HepG2 (cell line): ENCODE measurements around the gene VAPB. TPM values are rescaled to one million over a fixed set of nuclear protein-coding genes. Genes with fewer than 3 reads are reported as not detected.

Source experiments
- ARNTL ChIP-seq: sonication (generic); formaldehyde crosslinking; IDR thresholded peaks from 2 replicates; pipeline ENCODE4 v1.4.0; 2020; ENCODE audit warnings: mild to moderate bottlenecking, missing genetic modification reagents
- ATM ChIP-seq: fragments of 450-650 bp; IDR thresholded peaks from 2 replicates; pipeline ENCODE4 v1.7.1; 2017; ENCODE audit warnings: mild to moderate bottlenecking, borderline replicate concordance
- DPF2 ChIP-seq: sonication (generic); formaldehyde crosslinking; IDR thresholded peaks from 2 replicates; pipeline ENCODE4 v1.4.0; 2020; ENCODE audit warnings: mild to moderate bottlenecking, low read depth, missing genetic modification reagents, borderline replicate concordance
- FOXA3 ChIP-seq: IDR thresholded peaks from 2 replicates; pipeline ENCODE4 v1.6.1; 2016; ENCODE audit warnings: missing genetic modification reagents, missing compliant biosample characterization
- FOXO1 ChIP-seq: sonication (generic); formaldehyde crosslinking; IDR thresholded peaks from 2 replicates; pipeline ENCODE4 v1.4.0; 2020; ENCODE audit warnings: missing genetic modification reagents
- MEIS1 ChIP-seq: sonication (generic); formaldehyde crosslinking; IDR thresholded peaks from 2 replicates; pipeline ENCODE4 v1.9.0; 2021; ENCODE audit warnings: mild to moderate bottlenecking, missing genetic modification reagents, moderate library complexity, borderline replicate concordance
- MIER2 ChIP-seq: IDR thresholded peaks from 2 replicates; pipeline ENCODE4 v1.6.1; 2016; ENCODE audit warnings: missing biosample characterization, missing genetic modification reagents
- NAIF1 ChIP-seq: sonication (generic); formaldehyde crosslinking; IDR thresholded peaks from 2 replicates; pipeline ENCODE4 v1.5.0; 2020; ENCODE audit warnings: mild to moderate bottlenecking, missing genetic modification reagents, borderline replicate concordance
- NR2F2 ChIP-seq: IDR thresholded peaks from 2 replicates; pipeline ENCODE4 v1.6.1; 2012; ENCODE audit warnings: low read depth, inconsistent platforms, borderline replicate concordance
- SYNCRIP ChIP-seq: fragments of 200-400 bp; formaldehyde crosslinking; IDR thresholded peaks from 2 replicates; pipeline ENCODE4 v1.6.1; 2018; ENCODE audit warnings: mild to moderate bottlenecking, low read depth, low read length; ENCODE audit not compliant: insufficient read depth
- TBP ChIP-seq: sonication (generic); formaldehyde crosslinking; IDR thresholded peaks from 2 replicates; pipeline ENCODE4 v1.5.0; 2020; ENCODE audit warnings: missing genetic modification reagents
- ZBTB8A ChIP-seq: sonication (generic); formaldehyde crosslinking; IDR thresholded peaks from 2 replicates; pipeline ENCODE4 v1.4.0; 2020; ENCODE audit warnings: mild to moderate bottlenecking, low read depth, missing genetic modification reagents, borderline replicate concordance
- ZFP1 ChIP-seq: IDR thresholded peaks from 2 replicates; pipeline ENCODE4 v1.6.1; 2016
- ZNF33B ChIP-seq: sonication (generic); formaldehyde crosslinking; IDR thresholded peaks from 2 replicates; pipeline ENCODE4 v1.5.1; 2020; ENCODE audit warnings: mild to moderate bottlenecking, missing genetic modification reagents
- ZNF430 ChIP-seq: sonication (generic); formaldehyde crosslinking; IDR thresholded peaks from 2 replicates; pipeline ENCODE4 v1.9.0; 2021; ENCODE audit warnings: mild to moderate bottlenecking, missing genetic modification reagents
- ZNF501 ChIP-seq: sonication (generic); formaldehyde crosslinking; IDR thresholded peaks from 2 replicates; pipeline ENCODE4 v1.5.1; 2020; ENCODE audit warnings: mild to moderate bottlenecking, moderate library complexity, missing genetic modification reagents
- ZNF547 ChIP-seq: sonication (generic); formaldehyde crosslinking; IDR thresholded peaks from 2 replicates; pipeline ENCODE4 v1.5.1; 2020; ENCODE audit warnings: mild to moderate bottlenecking, missing genetic modification reagents
- ZNF569 ChIP-seq: sonication (generic); formaldehyde crosslinking; IDR thresholded peaks from 2 replicates; pipeline ENCODE4 v1.5.0; 2020; ENCODE audit warnings: mild to moderate bottlenecking, missing genetic modification reagents, moderate library complexity, borderline replicate concordance
- ZNF619 ChIP-seq: sonication (generic); formaldehyde crosslinking; IDR thresholded peaks from 2 replicates; pipeline ENCODE4 v1.4.0; 2020; ENCODE audit warnings: mild to moderate bottlenecking, missing genetic modification reagents
- ZNF83 ChIP-seq: sonication (generic); formaldehyde crosslinking; IDR thresholded peaks from 2 replicates; pipeline ENCODE4 v1.4.0; 2020; ENCODE audit warnings: missing genetic modification reagents, mild to moderate bottlenecking, borderline replicate concordance
- polyA plus RNA-seq, 8 experiments: library from polyadenylated mRNA; depleted of rRNA in 3 of 8; stranded (reverse) in 7 of 8; unstranded in 1 of 8; fragments of >200 nt; fragmentation: Illumina TruSeq in 4 of 8; extraction: Trizol in 4 of 8; gene quantifications; 2 replicates each; pipeline versions ENCODE4 v1.2.1 to v1.2.3, GENCODE V29; 2011 to 2016; ENCODE audit warnings: low read depth in 4 of 8, missing spikeins in 1 of 8, mixed read lengths in 1 of 8; ENCODE audit not compliant: insufficient read depth in 1 of 8
- total RNA-seq, 5 experiments: library from RNA; depleted of rRNA; stranded (reverse); fragments of >200 nt; fragmentation: Illumina TruSeq; extraction: Trizol; gene quantifications; 2 replicates each; pipeline ENCODE4 v1.2.3, GENCODE V29; 2016; ENCODE audit warnings: low read depth in 1 of 5
- TF ChIP-seq, protein P1 (sequence below): IDR thresholded peaks from 2 replicates; pipeline ENCODE4 v1.6.1; 2016; ENCODE audit warnings: missing compliant biosample characterization, missing genetic modification reagents, borderline replicate concordance
- TF ChIP-seq, protein P2 (sequence below): sonication (generic); formaldehyde crosslinking; IDR thresholded peaks from 2 replicates; pipeline ENCODE4 v1.4.0; 2020; ENCODE audit warnings: mild to moderate bottlenecking, missing genetic modification reagents
- TF ChIP-seq, protein P3 (sequence below): IDR thresholded peaks from 2 replicates; pipeline ENCODE4 v1.6.1; 2016; ENCODE audit warnings: low read depth, missing genetic modification reagents, missing compliant biosample characterization

VAPB gene
- total and polyA plus RNA-seq, 2 of the 13 experiments (the other 11 are each of a cell fraction or from before 2014, with no cell fraction given), result 18.6 to 48.5 TPM

DNA sequence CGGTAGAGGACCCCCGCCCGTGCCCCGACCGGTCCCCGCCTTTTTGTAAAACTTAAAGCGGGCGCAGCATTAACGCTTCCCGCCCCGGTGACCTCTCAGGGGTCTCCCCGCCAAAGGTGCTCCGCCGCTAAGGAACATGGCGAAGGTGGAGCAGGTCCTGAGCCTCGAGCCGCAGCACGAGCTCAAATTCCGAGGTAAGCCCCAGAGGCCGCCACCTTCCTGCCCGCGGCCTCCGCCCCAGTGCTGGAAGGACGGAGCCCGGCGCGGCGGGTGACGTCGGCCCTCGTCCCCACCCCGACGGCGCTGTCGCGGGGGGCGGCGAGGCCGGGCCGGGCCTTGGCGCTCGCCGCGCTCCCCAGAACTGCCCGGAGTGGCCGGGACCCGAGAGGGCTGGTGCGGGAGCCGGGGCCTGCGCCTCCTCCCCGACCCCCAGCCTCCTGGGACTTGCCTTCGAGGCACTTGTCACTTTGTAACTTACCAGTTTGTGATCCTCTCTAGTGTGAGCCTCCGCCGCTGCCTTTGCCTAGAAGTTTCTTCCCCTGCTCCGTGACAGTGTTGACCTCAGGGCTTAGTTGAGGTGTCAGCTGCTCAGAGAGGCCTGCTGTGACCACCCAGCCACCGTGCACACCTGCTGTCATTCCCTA lies 417 bp downstream of the VAPB start (continued):
- TF ChIP-seq, protein P1, sequence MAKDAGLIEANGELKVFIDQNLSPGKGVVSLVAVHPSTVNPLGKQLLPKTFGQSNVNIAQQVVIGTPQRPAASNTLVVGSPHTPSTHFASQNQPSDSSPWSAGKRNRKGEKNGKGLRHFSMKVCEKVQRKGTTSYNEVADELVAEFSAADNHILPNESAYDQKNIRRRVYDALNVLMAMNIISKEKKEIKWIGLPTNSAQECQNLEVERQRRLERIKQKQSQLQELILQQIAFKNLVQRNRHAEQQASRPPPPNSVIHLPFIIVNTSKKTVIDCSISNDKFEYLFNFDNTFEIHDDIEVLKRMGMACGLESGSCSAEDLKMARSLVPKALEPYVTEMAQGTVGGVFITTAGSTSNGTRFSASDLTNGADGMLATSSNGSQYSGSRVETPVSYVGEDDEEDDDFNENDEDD, result peak; percentile 28; the same call in 1 of the 2 replicates
- TF ChIP-seq ZNF83 (CRISPR knock-in tag), result no peak
- TF ChIP-seq SYNCRIP, result no peak
- TF ChIP-seq ZNF619 (CRISPR knock-in tag), result no peak; the same call in 1 of the 2 replicates
- TF ChIP-seq, protein P2, sequence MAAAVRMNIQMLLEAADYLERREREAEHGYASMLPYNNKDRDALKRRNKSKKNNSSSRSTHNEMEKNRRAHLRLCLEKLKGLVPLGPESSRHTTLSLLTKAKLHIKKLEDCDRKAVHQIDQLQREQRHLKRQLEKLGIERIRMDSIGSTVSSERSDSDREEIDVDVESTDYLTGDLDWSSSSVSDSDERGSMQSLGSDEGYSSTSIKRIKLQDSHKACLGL (CRISPR knock-in tag), result 0 out of 2 replicates have a peak, but pooled peaks have one; percentile 58
- TF ChIP-seq ARNTL (CRISPR knock-in tag), result no peak
- TF ChIP-seq ZNF430 (CRISPR knock-in tag), result no peak
- no peak for TF ChIP-seq FOXA3 (CRISPR knock-in tag)
- no peak for TF ChIP-seq FOXO1
- no peak for TF ChIP-seq MIER2 (CRISPR knock-in tag)
- TF ChIP-seq DPF2, result no peak
- TF ChIP-seq ZFP1, result no peak
- TF ChIP-seq NR2F2, result no peak
- no peak for TF ChIP-seq NAIF1 (CRISPR knock-in tag)
- TF ChIP-seq, protein P3, sequence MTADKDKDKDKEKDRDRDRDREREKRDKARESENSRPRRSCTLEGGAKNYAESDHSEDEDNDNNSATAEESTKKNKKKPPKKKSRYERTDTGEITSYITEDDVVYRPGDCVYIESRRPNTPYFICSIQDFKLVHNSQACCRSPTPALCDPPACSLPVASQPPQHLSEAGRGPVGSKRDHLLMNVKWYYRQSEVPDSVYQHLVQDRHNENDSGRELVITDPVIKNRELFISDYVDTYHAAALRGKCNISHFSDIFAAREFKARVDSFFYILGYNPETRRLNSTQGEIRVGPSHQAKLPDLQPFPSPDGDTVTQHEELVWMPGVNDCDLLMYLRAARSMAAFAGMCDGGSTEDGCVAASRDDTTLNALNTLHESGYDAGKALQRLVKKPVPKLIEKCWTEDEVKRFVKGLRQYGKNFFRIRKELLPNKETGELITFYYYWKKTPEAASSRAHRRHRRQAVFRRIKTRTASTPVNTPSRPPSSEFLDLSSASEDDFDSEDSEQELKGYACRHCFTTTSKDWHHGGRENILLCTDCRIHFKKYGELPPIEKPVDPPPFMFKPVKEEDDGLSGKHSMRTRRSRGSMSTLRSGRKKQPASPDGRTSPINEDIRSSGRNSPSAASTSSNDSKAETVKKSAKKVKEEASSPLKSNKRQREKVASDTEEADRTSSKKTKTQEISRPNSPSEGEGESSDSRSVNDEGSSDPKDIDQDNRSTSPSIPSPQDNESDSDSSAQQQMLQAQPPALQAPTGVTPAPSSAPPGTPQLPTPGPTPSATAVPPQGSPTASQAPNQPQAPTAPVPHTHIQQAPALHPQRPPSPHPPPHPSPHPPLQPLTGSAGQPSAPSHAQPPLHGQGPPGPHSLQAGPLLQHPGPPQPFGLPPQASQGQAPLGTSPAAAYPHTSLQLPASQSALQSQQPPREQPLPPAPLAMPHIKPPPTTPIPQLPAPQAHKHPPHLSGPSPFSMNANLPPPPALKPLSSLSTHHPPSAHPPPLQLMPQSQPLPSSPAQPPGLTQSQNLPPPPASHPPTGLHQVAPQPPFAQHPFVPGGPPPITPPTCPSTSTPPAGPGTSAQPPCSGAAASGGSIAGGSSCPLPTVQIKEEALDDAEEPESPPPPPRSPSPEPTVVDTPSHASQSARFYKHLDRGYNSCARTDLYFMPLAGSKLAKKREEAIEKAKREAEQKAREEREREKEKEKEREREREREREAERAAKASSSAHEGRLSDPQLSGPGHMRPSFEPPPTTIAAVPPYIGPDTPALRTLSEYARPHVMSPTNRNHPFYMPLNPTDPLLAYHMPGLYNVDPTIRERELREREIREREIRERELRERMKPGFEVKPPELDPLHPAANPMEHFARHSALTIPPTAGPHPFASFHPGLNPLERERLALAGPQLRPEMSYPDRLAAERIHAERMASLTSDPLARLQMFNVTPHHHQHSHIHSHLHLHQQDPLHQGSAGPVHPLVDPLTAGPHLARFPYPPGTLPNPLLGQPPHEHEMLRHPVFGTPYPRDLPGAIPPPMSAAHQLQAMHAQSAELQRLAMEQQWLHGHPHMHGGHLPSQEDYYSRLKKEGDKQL (CRISPR knock-in tag), result no peak
- TF ChIP-seq TBP (CRISPR knock-in tag), result no peak
- TF ChIP-seq ZNF501 (CRISPR knock-in tag), result no peak; the same call in 1 of the 2 replicates
- TF ChIP-seq ZBTB8A, result no peak
- TF ChIP-seq MEIS1 (CRISPR knock-in tag), result peak; percentile 6; the same call in 1 of the 2 replicates
- no peak for TF ChIP-seq ZNF33B
- no peak; the same call in 1 of the 2 replicates for TF ChIP-seq ZNF569 (CRISPR knock-in tag)
- no peak for TF ChIP-seq ATM
- TF ChIP-seq ZNF547 (CRISPR knock-in tag), result peak; percentile 18; the same call in 1 of the 2 replicates
